GM12878 (cell line): Measurements from ENCODE around the gene ESYT2. TPM values are rescaled to one million over a fixed set of nuclear protein-coding genes. Genes with fewer than 3 reads are reported as not detected.

Experiments used
- ATAC-seq: fragments of 200-7000 bp; cut with Tn5 transposase; 3 replicates; pipeline ENCODE4 v1.9.1; 2020; ENCODE audit warnings: mild to moderate bottlenecking, moderate library complexity
- BruUV-seq: library from RNA; stranded (reverse); fragments of 400-500 nt; replicated peaks from 2 replicates; lab custom pipeline; 2021; lab: Mats Ljungman, UMichigan
- CTCF ChIA-PET: fragments of 300-600 bp; sonication (Branson Sonifier 250); formaldehyde crosslinking; extraction: SDS; loops from one replicate; lab custom pipeline; 2021; ENCODE audit warnings: inconsistent platforms; lab: Yijun Ruan, JAX
- POLR2A ChIA-PET: fragments of 350-600 bp; formaldehyde crosslinking; extraction: SDS; loops from one replicate; lab custom pipeline; 2021; ENCODE audit warnings: inconsistent platforms; lab: Charles Lee
- RAD21 ChIA-PET: fragments of 300-600 bp; sonication (Branson Sonifier 250); formaldehyde crosslinking; loops from one replicate; lab custom pipeline; 2023; ENCODE audit warnings: antibody characterized with exemption; ENCODE audit not compliant: unreplicated experiment; lab: Charles Lee
- SMC1A ChIA-PET: fragments of 300-600 bp; sonication (Branson Sonifier 250); formaldehyde crosslinking; loops from one replicate; lab custom pipeline; 2023; ENCODE audit not compliant: unreplicated experiment, uncharacterized antibody; lab: Charles Lee
- DNase-seq: peaks from one replicate; pipeline ENCODE4 v3.0.0-alpha.2; 2011; ENCODE audit warnings: low read depth, low spot score
- FAIRE-seq: peaks from 3 replicates; lab custom pipeline; 2011; peaks lifted over from hg19 to GRCh38; lab: Jason Lieb, UNC
- H2AFZ ChIP-seq: 2 replicates; pipeline ENCODE4 v1.6.0; 2011; ENCODE audit warnings: low read depth, low read length, control low read depth; ENCODE audit not compliant: control insufficient read depth
- H3K27ac ChIP-seq: 2 replicates; pipeline ENCODE4 v1.5.1; 2011; ENCODE audit warnings: control low read depth; ENCODE audit not compliant: control insufficient read depth, insufficient read depth
- H3K27me3 ChIP-seq, 2 experiments: replicated peaks in 1 of 2; 2 replicates each; pipeline versions ENCODE4 v1.6.0 to v1.6.1; 2011; ENCODE audit warnings: low read length in 1 of 2; ENCODE audit not compliant: control insufficient read depth in 2 of 2, insufficient read depth in 2 of 2
- H3K36me3 ChIP-seq, 2 experiments: 2 replicates each; pipeline ENCODE4 v1.5.1; 2011; ENCODE audit warnings: low read length in 1 of 2; ENCODE audit not compliant: control insufficient read depth in 2 of 2, insufficient read depth in 2 of 2
- H3K4me1 ChIP-seq: 2 replicates; pipeline ENCODE4 v1.6.1; 2011; ENCODE audit warnings: mild to moderate bottlenecking, low read length, moderate library complexity, mixed read lengths; ENCODE audit not compliant: control insufficient read depth, insufficient read depth
- H3K4me2 ChIP-seq: 2 replicates; pipeline ENCODE4 v1.6.0; 2011; ENCODE audit warnings: control low read depth; ENCODE audit not compliant: control insufficient read depth, insufficient read depth
- H3K4me3 ChIP-seq: fragments of 200-600 bp; sonication (generic); 2 replicates; pipeline ENCODE4 v1.5.1; 2016
- H3K79me2 ChIP-seq: 2 replicates; pipeline ENCODE4 v1.6.0; 2011; ENCODE audit warnings: low read length; ENCODE audit not compliant: control insufficient read depth, insufficient read depth
- H3K9ac ChIP-seq: 2 replicates; pipeline ENCODE4 v1.8.0; 2011; ENCODE audit warnings: low read length, control low read depth, mixed read lengths; ENCODE audit not compliant: control insufficient read depth, insufficient read depth
- H3K9me3 ChIP-seq: replicated peaks from 3 replicates; pipeline ENCODE4 v1.5.1; 2011; ENCODE audit warnings: mild to moderate bottlenecking, low read length; ENCODE audit not compliant: control insufficient read depth, insufficient read depth
- H4K20me1 ChIP-seq: 2 replicates; pipeline ENCODE4 v1.6.0; 2011; ENCODE audit not compliant: control insufficient read depth, insufficient read depth
- BMI1 ChIP-seq: fragments of 450-650 bp; IDR thresholded peaks from 2 replicates; pipeline ENCODE4 v1.6.1; 2016; ENCODE audit warnings: mild to moderate bottlenecking, moderate library complexity, borderline replicate concordance
- CREB1 ChIP-seq: IDR thresholded peaks from 2 replicates; pipeline ENCODE4 v1.6.1; 2012; ENCODE audit warnings: low read depth, mild to moderate bottlenecking, inconsistent platforms
- ESRRA ChIP-seq: IDR thresholded peaks from 2 replicates; pipeline ENCODE4 v1.6.1; 2012; ENCODE audit warnings: mild to moderate bottlenecking, low read length, improper control_type of control experiment
- KLF5 ChIP-seq: fragments of 450-650 bp; IDR thresholded peaks from 2 replicates; pipeline ENCODE4 v1.6.1; 2014; ENCODE audit warnings: mild to moderate bottlenecking; ENCODE audit not compliant: partially characterized antibody
- MTA2 ChIP-seq: fragments of 450-650 bp; IDR thresholded peaks from 2 replicates; pipeline ENCODE4 v1.6.1; 2016; ENCODE audit warnings: low read depth, mild to moderate bottlenecking, moderate library complexity
- NFYB ChIP-seq: IDR thresholded peaks from 2 replicates; pipeline ENCODE4 v1.6.1; 2011; ENCODE audit warnings: low read depth, mild to moderate bottlenecking, low read length, improper control_type of control experiment, moderate library complexity; ENCODE audit not compliant: insufficient read depth
- NRF1 ChIP-seq: conservative IDR thresholded peaks from 2 replicates; pipeline ENCODE4 v1.6.1; 2011; ENCODE audit warnings: mild to moderate bottlenecking, low read depth, low read length, improper control_type of control experiment
- POU2F2 ChIP-seq: IDR thresholded peaks from 3 replicates; pipeline ENCODE4 v1.6.1; 2011; ENCODE audit warnings: low read depth, mild to moderate bottlenecking, low read length, borderline replicate concordance
- SIN3A ChIP-seq: IDR thresholded peaks from 2 replicates; pipeline ENCODE4 v1.6.1; 2012; ENCODE audit warnings: low read depth, low read length, improper control_type of control experiment
- SRF ChIP-seq, 2 experiments: IDR thresholded peaks; 2 replicates each; pipeline ENCODE4 v1.6.1; 2011; ENCODE audit warnings: low read depth in 2 of 2, low read length in 2 of 2, mild to moderate bottlenecking in 1 of 2, moderate library complexity in 1 of 2
- YBX1 ChIP-seq: fragments of 450-650 bp; IDR thresholded peaks from 2 replicates; pipeline ENCODE4 v1.6.1; 2016; ENCODE audit warnings: antibody characterized with exemption
- in situ Hi-C: fragments of 300-500 bp; cut with MboI; formaldehyde crosslinking; loops from 9 replicates; pipeline ENCODE4 v1.14.3; 2018; ENCODE audit warnings: mixed read lengths
- intact Hi-C: fragments of 100-400 bp; cut with micrococcal nuclease; formaldehyde crosslinking; loops from one replicate; pipeline ENCODE4 v1.14.2; 2022; ENCODE audit not compliant: unreplicated experiment
- polyA plus RNA-seq, 11 experiments: library from polyadenylated mRNA; depleted of rRNA in 4 of 11; unstranded in 6 of 11; stranded (reverse) in 5 of 11; fragments of >200 nt; fragmentation: Nextera tagmentation in 4 of 11; fragmentation: Illumina TruSeq in 1 of 11; extraction: Ambion mirVana in 4 of 11; extraction: Trizol in 1 of 11; gene quantifications; 1 replicate in 1 of 11; 2 replicates in 10 of 11; pipeline versions ENCODE4 v1.2.1 to v1.2.3, GENCODE V29; 2011 to 2016; ENCODE audit warnings: inconsistent platforms in 2 of 11, missing spikeins in 2 of 11, low read depth in 1 of 11
- total RNA-seq, 4 experiments: library from RNA; depleted of rRNA in 3 of 4; stranded (reverse); fragments of >200 nt in 3 of 4; fragmentation: Illumina TruSeq in 1 of 4; extraction: Trizol in 1 of 4; gene quantifications; 2 replicates each; pipeline versions ENCODE4 v1.2.1 to v1.2.3, GENCODE V29; 2013 to 2021
- TF ChIP-seq, protein P1 (sequence below): fragments of 450-650 bp; formaldehyde crosslinking; IDR thresholded peaks from 2 replicates; pipeline ENCODE4 v1.4.0; 2020; ENCODE audit warnings: mild to moderate bottlenecking, moderate library complexity
- TF ChIP-seq, protein P2 (sequence below): IDR thresholded peaks from 2 replicates; pipeline ENCODE4 v1.6.1; 2012; ENCODE audit warnings: low read depth, low read length, improper control_type of control experiment
- TF ChIP-seq, protein P3 (sequence below): IDR thresholded peaks from 2 replicates; pipeline ENCODE4 v1.6.1; 2011; ENCODE audit warnings: low read depth, mild to moderate bottlenecking, low read length, moderate library complexity, borderline replicate concordance; ENCODE audit errors: extremely low read depth
- TF ChIP-seq, protein P4 (sequence below): IDR thresholded peaks from 2 replicates; pipeline ENCODE4 v1.6.1; 2012; ENCODE audit warnings: low read length, inconsistent platforms
- TF ChIP-seq, protein P5 (sequence below): IDR thresholded peaks from 2 replicates; pipeline ENCODE4 v1.6.1; 2012; ENCODE audit warnings: low read depth, low read length, improper control_type of control experiment

Gene ESYT2
- total and polyA plus RNA-seq, 10 of the 15 experiments (the other 5 are each of a cell fraction or from before 2014, with no cell fraction given), result 1.9 to 44.6 (median 21.4) TPM

DNA sequence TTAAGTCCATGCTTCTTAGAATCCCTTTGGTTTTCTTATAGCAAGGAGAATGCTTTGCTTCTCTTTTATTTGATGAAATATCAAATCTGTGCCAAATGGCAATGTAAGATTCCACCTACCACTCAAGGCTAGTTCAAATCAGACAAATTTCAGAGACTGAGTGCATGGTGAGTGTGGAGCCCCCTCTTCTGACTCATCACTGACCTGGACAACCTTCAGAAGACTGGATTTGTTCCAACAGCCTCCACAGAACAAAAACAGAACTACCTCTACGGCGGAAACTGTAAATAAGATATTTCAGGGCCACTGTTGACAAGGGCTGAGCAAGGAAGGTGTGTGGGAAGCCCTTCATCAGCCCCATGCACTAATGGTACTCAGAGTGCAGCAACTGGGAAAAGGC lies 145.8 kb downstream of the ESYT2 start (continued):
- TF ChIP-seq ESRRA, result no peak
- TF ChIP-seq, protein P1, sequence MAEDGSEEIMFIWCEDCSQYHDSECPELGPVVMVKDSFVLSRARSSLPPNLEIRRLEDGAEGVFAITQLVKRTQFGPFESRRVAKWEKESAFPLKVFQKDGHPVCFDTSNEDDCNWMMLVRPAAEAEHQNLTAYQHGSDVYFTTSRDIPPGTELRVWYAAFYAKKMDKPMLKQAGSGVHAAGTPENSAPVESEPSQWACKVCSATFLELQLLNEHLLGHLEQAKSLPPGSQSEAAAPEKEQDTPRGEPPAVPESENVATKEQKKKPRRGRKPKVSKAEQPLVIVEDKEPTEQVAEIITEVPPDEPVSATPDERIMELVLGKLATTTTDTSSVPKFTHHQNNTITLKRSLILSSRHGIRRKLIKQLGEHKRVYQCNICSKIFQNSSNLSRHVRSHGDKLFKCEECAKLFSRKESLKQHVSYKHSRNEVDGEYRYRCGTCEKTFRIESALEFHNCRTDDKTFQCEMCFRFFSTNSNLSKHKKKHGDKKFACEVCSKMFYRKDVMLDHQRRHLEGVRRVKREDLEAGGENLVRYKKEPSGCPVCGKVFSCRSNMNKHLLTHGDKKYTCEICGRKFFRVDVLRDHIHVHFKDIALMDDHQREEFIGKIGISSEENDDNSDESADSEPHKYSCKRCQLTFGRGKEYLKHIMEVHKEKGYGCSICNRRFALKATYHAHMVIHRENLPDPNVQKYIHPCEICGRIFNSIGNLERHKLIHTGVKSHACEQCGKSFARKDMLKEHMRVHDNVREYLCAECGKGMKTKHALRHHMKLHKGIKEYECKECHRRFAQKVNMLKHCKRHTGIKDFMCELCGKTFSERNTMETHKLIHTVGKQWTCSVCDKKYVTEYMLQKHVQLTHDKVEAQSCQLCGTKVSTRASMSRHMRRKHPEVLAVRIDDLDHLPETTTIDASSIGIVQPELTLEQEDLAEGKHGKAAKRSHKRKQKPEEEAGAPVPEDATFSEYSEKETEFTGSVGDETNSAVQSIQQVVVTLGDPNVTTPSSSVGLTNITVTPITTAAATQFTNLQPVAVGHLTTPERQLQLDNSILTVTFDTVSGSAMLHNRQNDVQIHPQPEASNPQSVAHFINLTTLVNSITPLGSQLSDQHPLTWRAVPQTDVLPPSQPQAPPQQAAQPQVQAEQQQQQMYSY (CRISPR knock-in tag), result no peak

DNA sequence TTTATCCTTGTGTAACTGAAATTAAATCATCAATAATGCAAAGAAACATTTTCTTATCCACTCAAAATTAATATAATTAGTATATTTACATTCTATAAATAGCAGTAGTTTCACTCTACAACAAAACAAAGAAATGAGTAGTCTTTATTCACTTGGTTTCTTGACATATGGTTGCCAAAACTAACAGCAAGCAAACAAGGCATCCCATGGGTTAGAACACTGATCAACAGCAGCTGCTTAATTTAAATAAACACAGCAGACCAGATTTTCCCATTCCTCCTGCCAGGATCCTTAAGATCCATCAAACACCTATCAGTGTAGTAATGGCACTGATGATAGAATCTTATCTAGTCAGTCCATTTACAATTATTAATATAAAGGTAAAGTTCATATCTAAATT lies 146.9 kb downstream of the ESYT2 start:
- Histone ChIP-seq H4K20me1 (no peaks in the 10 kb centered on the region), H3K4me1 (no peaks in the 10 kb centered on the region), H2AFZ (no peak overlapping the region), H3K4me3 (no peak overlapping the region), H3K9me3 (no peaks in the 10 kb centered on the region), H3K27ac (no peak overlapping the region), H3K9ac (no peak overlapping the region), H3K79me2 (no peaks in the 10 kb centered on the region), H3K27me3 (no peaks in the 10 kb centered on the region), H3K36me3 (peaks cover 11 to 19% of the 10 kb centered on the region in 2 experiments), H3K4me2 (no peak overlapping the region)
- no TSS peak for BruUV-seq
- no peak for ATAC-seq
- ChIA-PET RAD21 (no interaction called here), POLR2A (no interaction called here), SMC1A (no interaction called here), CTCF (interaction anchor here (1.9 kb wide), 1 partner anchor 294 kb away, joined by 4 read pairs; no protein-coding TSS in a partner anchor)
- no peak for FAIRE-seq
- intact Hi-C loops, result no loop called here
- in situ Hi-C loops, result no loop called here
- DNase-seq, result no peak
- TF ChIP-seq SIN3A (no peak), YBX1 (no peak), NFYB (no peak), SRF (IDR thresholded peaks at IDR 0.05; ENCODE audit: low read depth in 2 of 2, low read length in 2 of 2) (no peak), MTA2 (no peak), POU2F2 (no peak), NRF1 (no peak), KLF5 (no peak), BMI1 (no peak), ESRRA (no peak), CREB1 (no peak)
- TF ChIP-seq, protein P2, sequence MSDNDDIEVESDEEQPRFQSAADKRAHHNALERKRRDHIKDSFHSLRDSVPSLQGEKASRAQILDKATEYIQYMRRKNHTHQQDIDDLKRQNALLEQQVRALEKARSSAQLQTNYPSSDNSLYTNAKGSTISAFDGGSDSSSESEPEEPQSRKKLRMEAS, result no peak
- TF ChIP-seq, protein P3, sequence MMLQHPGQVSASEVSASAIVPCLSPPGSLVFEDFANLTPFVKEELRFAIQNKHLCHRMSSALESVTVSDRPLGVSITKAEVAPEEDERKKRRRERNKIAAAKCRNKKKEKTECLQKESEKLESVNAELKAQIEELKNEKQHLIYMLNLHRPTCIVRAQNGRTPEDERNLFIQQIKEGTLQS, result no peak
- TF ChIP-seq, protein P4, sequence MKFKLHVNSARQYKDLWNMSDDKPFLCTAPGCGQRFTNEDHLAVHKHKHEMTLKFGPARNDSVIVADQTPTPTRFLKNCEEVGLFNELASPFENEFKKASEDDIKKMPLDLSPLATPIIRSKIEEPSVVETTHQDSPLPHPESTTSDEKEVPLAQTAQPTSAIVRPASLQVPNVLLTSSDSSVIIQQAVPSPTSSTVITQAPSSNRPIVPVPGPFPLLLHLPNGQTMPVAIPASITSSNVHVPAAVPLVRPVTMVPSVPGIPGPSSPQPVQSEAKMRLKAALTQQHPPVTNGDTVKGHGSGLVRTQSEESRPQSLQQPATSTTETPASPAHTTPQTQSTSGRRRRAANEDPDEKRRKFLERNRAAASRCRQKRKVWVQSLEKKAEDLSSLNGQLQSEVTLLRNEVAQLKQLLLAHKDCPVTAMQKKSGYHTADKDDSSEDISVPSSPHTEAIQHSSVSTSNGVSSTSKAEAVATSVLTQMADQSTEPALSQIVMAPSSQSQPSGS, result no peak
- TF ChIP-seq, protein P5, sequence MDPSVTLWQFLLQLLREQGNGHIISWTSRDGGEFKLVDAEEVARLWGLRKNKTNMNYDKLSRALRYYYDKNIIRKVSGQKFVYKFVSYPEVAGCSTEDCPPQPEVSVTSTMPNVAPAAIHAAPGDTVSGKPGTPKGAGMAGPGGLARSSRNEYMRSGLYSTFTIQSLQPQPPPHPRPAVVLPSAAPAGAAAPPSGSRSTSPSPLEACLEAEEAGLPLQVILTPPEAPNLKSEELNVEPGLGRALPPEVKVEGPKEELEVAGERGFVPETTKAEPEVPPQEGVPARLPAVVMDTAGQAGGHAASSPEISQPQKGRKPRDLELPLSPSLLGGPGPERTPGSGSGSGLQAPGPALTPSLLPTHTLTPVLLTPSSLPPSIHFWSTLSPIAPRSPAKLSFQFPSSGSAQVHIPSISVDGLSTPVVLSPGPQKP, result no peak
